ENCODE measurements around the gene BCDIN3D. TPM values are rescaled to one million over a fixed set of nuclear protein-coding genes. Genes with fewer than 3 reads are reported as not detected.

Gene BCDIN3D
- total and polyA plus RNA-seq, 2 of the 8 experiments (the other 6 are each of a cell fraction or from before 2014, with no cell fraction given), result 1.6 to 2.4 TPM

GRCh38 chr12:49890096-49890461 lies 47.2 kb upstream of the BCDIN3D start:
- no peak overlapping the region for H2BK15ac ChIP-seq (ENCODE audit: low read length)
- peaks cover 0 to 22% (median 12%) of the 10 kb centered on the region in 4 experiments; a peak in 6 of 7 replicates for H3K4me1 ChIP-seq (replicated peaks in 1 of 4; ENCODE audit: control insufficient read depth in 3 of 4, insufficient read depth in 4 of 4, low read length in 3 of 4)
- H3K4me3 ChIP-seq (ENCODE audit: extremely low read depth in 1 of 4, insufficient read depth in 2 of 4, low read depth in 3 of 4, low read length in 4 of 4), result no peak overlapping the region
- H2AK5ac ChIP-seq (ENCODE audit: low read depth, low read length), result no peak overlapping the region
- no peak overlapping the region for H3K4ac ChIP-seq (replicated peaks; ENCODE audit: insufficient read length, low read depth, low read length)
- no peak overlapping the region for H4K91ac ChIP-seq (replicated peaks; ENCODE audit: insufficient read length, low read length)
- no peak overlapping the region for H2BK20ac ChIP-seq (ENCODE audit: low read length)
- no peak overlapping the region for H2BK12ac ChIP-seq (ENCODE audit: low read depth, low read length)
- no peak overlapping the region for H3K4me2 ChIP-seq (ENCODE audit: insufficient read depth in 1 of 2, low read depth in 2 of 2, low read length in 2 of 2)
- no peak overlapping the region for H3K23ac ChIP-seq (ENCODE audit: insufficient read length)
- ChIA-PET CTCF (ENCODE audit: partially characterized antibody) (interaction anchor here (1.0 to 4.3 kb wide), 5 partner anchors 9 to 246 kb away, joined by 3 to 16 read pairs (median 5); no protein-coding TSS in a partner anchor), POLR2A (ENCODE audit: partially characterized antibody) (interaction anchor here (2.0 kb wide), 1 partner anchor 11 kb away, joined by 8 read pairs; no protein-coding TSS in a partner anchor)
- H3K79me1 ChIP-seq (ENCODE audit: low read depth, low read length), result no peaks in the 10 kb centered on the region; the same call in 1 of the 2 replicates
- FAIRE-seq, result no peak
- no peak overlapping the region for H3K18ac ChIP-seq (ENCODE audit: extremely low read depth, low read length)
- no peak overlapping the region for H3K14ac ChIP-seq (ENCODE audit: insufficient read length)
- H3K9me3 ChIP-seq (ENCODE audit: insufficient read depth in 2 of 2, low read depth in 1 of 2, low read length in 1 of 2), result no peaks in the 10 kb centered on the region
- H3K56ac ChIP-seq (replicated peaks; ENCODE audit: insufficient read length, low read depth, low read length), result no peak overlapping the region
- no peak overlapping the region for H2BK120ac ChIP-seq (replicated peaks; ENCODE audit: low read depth, low read length)
- no peak overlapping the region for H2AFZ ChIP-seq (ENCODE audit: low read length)
- no peak overlapping the region for H3K27ac ChIP-seq (ENCODE audit: low read depth, low read length)
- no peak overlapping the region for H4K5ac ChIP-seq (ENCODE audit: insufficient read length, low read depth, low read length)
- no peak overlapping the region for H2BK5ac ChIP-seq (ENCODE audit: low read depth, low read length)
- no peak overlapping the region for H4K8ac ChIP-seq (ENCODE audit: extremely low read depth, insufficient read depth, low read length)
- no peaks in the 10 kb centered on the region for H3K36me3 ChIP-seq (ENCODE audit: control insufficient read depth in 2 of 4, insufficient read depth in 4 of 4, low read length in 3 of 4)
- no peaks in the 10 kb centered on the region for H4K20me1 ChIP-seq (replicated peaks in 1 of 2; ENCODE audit: control insufficient read depth in 1 of 2, insufficient read depth in 2 of 2, low read length in 2 of 2)
- 93% methylated on average over 4 of the region's 4 CpGs; no CpG with 5 or more reads in 1 of the 2 experiments for WGBS, 2 experiments (ENCODE audit: extremely low coverage in 1 of 2, insufficient coverage in 1 of 2, insufficient read length in 1 of 2, insufficient replicate concordance in 2 of 2, low coverage in 1 of 2, low lambda C conversion rate in 2 of 2, missing lambda C conversion rate in 1 of 2)
- H3K27me3 ChIP-seq (replicated peaks in 1 of 4; ENCODE audit: control insufficient read depth in 3 of 4, extremely low read depth in 1 of 4, insufficient read depth in 3 of 4, low read length in 3 of 4), result peaks cover 0 to 2% (median 0%) of the 10 kb centered on the region in 4 experiments; a peak in 2 of 7 replicates
- no peak for DNase-seq (ENCODE audit: low read depth in 1 of 2, low spot score in 2 of 2)
- no peaks in the 10 kb centered on the region; the same call in 1 of the 2 replicates for H3K23me2 ChIP-seq (ENCODE audit: low read depth, low read length)
- no peaks in the 10 kb centered on the region for H3K79me2 ChIP-seq (ENCODE audit: control insufficient read depth in 1 of 2, insufficient read depth in 2 of 2, low read length in 2 of 2)
- H3K9ac ChIP-seq (replicated peaks in 1 of 4; ENCODE audit: extremely low read depth in 1 of 4, low read depth in 3 of 4, low read length in 3 of 4), result no peak overlapping the region
- TF ChIP-seq TAF7 (optimal IDR thresholded peaks at IDR 0.05; ENCODE audit: borderline replicate concordance, low read depth, low read length) (no peak), TCF12 (IDR thresholded peaks at IDR 0.05; ENCODE audit: low read depth, low read length) (no peak), RXRA (IDR thresholded peaks at IDR 0.05; ENCODE audit: insufficient read depth, low read depth, low read length) (no peak), SRF (IDR thresholded peaks at IDR 0.05; ENCODE audit: low read depth, low read length) (no peak)

Measured in H1 (cell line).